ENCODE data around the gene MYRF.
A peak's percentile ranks its signal among the peaks of the same experiment; 100 is the strongest.

Gene MYRF

DNA sequence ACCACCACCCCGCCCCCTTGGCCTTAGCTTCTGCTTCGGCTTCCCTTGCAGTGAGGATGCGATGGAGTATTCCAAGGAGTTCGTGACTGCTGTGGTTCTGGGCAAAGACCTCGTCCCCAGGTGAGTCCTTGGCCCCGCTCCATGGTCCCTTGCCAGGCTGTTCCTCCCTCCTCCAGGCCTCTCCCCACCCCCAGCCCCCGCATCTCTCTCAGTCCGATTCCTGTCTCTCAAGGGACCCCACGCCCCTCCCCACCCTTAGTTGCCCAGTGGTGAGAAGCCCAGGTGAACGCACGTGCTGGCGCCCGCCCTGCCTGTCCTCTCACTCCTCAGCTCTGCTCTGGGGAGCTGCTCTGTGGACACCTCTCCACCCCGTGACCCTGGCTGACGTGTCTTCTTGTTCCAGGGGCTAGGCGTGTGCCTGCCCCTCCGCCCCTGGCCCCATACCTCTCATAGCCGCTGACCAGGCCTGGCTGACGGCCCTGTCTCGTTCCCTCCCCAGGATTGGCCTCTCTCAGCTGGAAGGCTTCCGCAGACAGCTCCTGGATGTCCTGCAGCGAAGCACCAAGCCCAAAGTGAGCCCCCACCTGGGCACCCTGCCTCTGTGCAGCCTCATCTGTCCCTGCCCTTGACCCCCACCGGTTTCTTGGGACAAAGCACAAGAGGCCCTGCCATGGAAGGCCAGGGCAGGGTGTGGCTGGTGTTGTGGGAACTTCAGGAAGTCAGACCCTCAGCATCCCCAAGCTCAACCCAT lies 14.6 kb upstream of the MYRF start:
- Histone ChIP-seq H4K5ac (ENCODE audit: low read length) (no peak overlapping the region), H3K27ac (ENCODE audit: low read depth, low read length) (no peak overlapping the region), H3K56ac (ENCODE audit: low read length) (peak overlapping the region; percentile 56), H3K4me1 (ENCODE audit: control insufficient read depth, low read depth, low read length) (no peaks in the 10 kb centered on the region), H2BK15ac (replicated peaks; ENCODE audit: low read depth) (no peak overlapping the region), H4K8ac (ENCODE audit: low read depth, low read length) (no peak overlapping the region), H3K18ac (ENCODE audit: low read length) (no peak overlapping the region), H2AK5ac (ENCODE audit: low read length) (no peak overlapping the region), H2BK5ac (ENCODE audit: low read length) (no peak overlapping the region), H3K4me2 (ENCODE audit: low read length) (no peak overlapping the region), H3K23ac (ENCODE audit: low read length) (no peak overlapping the region), H3K36me3 (ENCODE audit: control insufficient read depth, insufficient read depth, low read length) (no peaks in the 10 kb centered on the region), H3K79me1 (ENCODE audit: low read length) (no peaks in the 10 kb centered on the region), H2BK120ac (ENCODE audit: low read depth, low read length) (no peak overlapping the region), H3K4ac (ENCODE audit: low read depth, low read length) (no peak overlapping the region), H3K27me3 (ENCODE audit: insufficient read depth, low read length, poor library complexity) (no peaks in the 10 kb centered on the region), H3K4me3 (ENCODE audit: low read length) (no peak overlapping the region), H3K9ac (ENCODE audit: low read length) (no peak overlapping the region), H3K79me2 (ENCODE audit: control insufficient read depth, insufficient read depth, low read length) (no peaks in the 10 kb centered on the region)
- DNase-seq = peak; percentile 55
- no CpG with 5 or more reads among the region's 23 CpGs for WGBS (ENCODE audit: extremely low coverage, insufficient coverage, low lambda C conversion rate)

DNA sequence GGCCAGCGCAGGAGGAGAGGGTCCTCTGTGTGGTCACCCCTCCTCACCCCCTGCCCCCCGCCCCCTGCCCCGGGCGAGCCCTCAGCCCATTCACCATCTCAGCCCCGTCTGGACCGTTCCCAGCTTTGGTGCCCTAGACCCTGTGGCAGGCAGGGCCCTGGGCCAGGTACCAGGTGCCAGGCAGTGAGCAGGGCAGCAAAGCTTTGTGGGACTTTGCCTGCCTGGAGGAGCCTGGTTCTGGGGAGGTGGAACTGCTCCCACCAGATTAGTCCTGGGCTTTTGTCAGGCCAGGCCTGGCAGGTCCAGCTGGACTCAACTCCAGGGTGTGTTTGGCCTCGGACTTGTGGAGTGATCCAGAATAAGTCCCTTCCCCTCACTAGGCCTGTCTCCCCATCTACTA lies 13.7 kb upstream of the MYRF start:
- H3K36me3 ChIP-seq (ENCODE audit: control insufficient read depth, insufficient read depth, low read length) = no peaks in the 10 kb centered on the region

DNA sequence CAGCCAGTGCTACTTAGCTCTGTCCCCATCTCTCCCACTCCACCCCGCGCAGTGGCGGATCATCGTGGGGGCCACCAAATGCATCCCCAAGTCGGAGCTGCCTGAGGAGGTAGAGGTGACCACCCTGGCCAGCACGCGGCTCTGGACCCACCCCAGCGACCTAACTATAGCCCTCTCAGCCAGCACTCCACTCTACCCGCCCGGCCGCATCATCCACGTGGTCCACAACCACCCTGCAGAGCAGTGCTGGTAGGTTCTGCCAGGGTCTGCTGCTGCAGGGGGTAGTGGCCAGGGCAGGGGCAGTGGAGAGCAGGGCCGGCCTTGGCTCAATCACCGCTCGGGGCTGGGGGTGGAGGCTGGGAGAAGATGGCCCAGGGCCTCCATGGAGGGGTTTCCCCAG lies 13.0 kb upstream of the MYRF start:
- no peak overlapping the region for H3K4me3 ChIP-seq (ENCODE audit: low read length)
- H2AK5ac ChIP-seq (ENCODE audit: low read length) = no peak overlapping the region
- H4K5ac ChIP-seq (ENCODE audit: low read length) = no peak overlapping the region
- H3K27me3 ChIP-seq (ENCODE audit: insufficient read depth, low read length, poor library complexity) = no peaks in the 10 kb centered on the region
- H3K9ac ChIP-seq (ENCODE audit: low read length) = no peak overlapping the region
- no CpG with 5 or more reads among the region's 15 CpGs for WGBS (ENCODE audit: extremely low coverage, insufficient coverage, low lambda C conversion rate)
- no peak overlapping the region for H3K56ac ChIP-seq (ENCODE audit: low read length)
- H3K79me1 ChIP-seq (ENCODE audit: low read length) = no peaks in the 10 kb centered on the region
- no peak for DNase-seq
- no peak overlapping the region for H3K27ac ChIP-seq (ENCODE audit: low read depth, low read length)
- no peak overlapping the region for H3K18ac ChIP-seq (ENCODE audit: low read length)
- no peak overlapping the region for H3K4me2 ChIP-seq (ENCODE audit: low read length)
- no peaks in the 10 kb centered on the region for H3K36me3 ChIP-seq (ENCODE audit: control insufficient read depth, insufficient read depth, low read length)
- H3K4ac ChIP-seq (ENCODE audit: low read depth, low read length) = no peak overlapping the region
- H3K4me1 ChIP-seq (ENCODE audit: control insufficient read depth, low read depth, low read length) = no peaks in the 10 kb centered on the region
- no peak overlapping the region for H2BK5ac ChIP-seq (ENCODE audit: low read length)
- no peaks in the 10 kb centered on the region for H3K79me2 ChIP-seq (ENCODE audit: control insufficient read depth, insufficient read depth, low read length)
- H4K8ac ChIP-seq (ENCODE audit: low read depth, low read length) = no peak overlapping the region
- H2BK120ac ChIP-seq (ENCODE audit: low read depth, low read length) = no peak overlapping the region
- no peak overlapping the region for H2BK15ac ChIP-seq (replicated peaks; ENCODE audit: low read depth)
- no peak overlapping the region for H3K23ac ChIP-seq (ENCODE audit: low read length)

More for the DNA sequence above, 13.7 kb upstream of the MYRF start:
- Histone ChIP-seq H4K8ac (ENCODE audit: low read depth, low read length) (no peak overlapping the region), H3K4me3 (ENCODE audit: low read length) (no peak overlapping the region), H3K79me1 (ENCODE audit: low read length) (no peaks in the 10 kb centered on the region), H2BK120ac (ENCODE audit: low read depth, low read length) (no peak overlapping the region), H3K18ac (ENCODE audit: low read length) (no peak overlapping the region), H3K4me1 (ENCODE audit: control insufficient read depth, low read depth, low read length) (no peaks in the 10 kb centered on the region), H2BK5ac (ENCODE audit: low read length) (no peak overlapping the region), H3K56ac (ENCODE audit: low read length) (no peak overlapping the region), H3K79me2 (ENCODE audit: control insufficient read depth, insufficient read depth, low read length) (no peaks in the 10 kb centered on the region), H3K23ac (ENCODE audit: low read length) (no peak overlapping the region), H3K27ac (ENCODE audit: low read depth, low read length) (no peak overlapping the region), H2BK15ac (replicated peaks; ENCODE audit: low read depth) (no peak overlapping the region), H3K27me3 (ENCODE audit: insufficient read depth, low read length, poor library complexity) (no peaks in the 10 kb centered on the region), H3K4me2 (ENCODE audit: low read length) (no peak overlapping the region), H3K9ac (ENCODE audit: low read length) (no peak overlapping the region), H2AK5ac (ENCODE audit: low read length) (no peak overlapping the region), H3K4ac (ENCODE audit: low read depth, low read length) (no peak overlapping the region), H4K5ac (ENCODE audit: low read length) (no peak overlapping the region)
- WGBS (ENCODE audit: extremely low coverage, insufficient coverage, low lambda C conversion rate) = no CpG with 5 or more reads among the region's 7 CpGs
- DNase-seq = no peak

DNA sequence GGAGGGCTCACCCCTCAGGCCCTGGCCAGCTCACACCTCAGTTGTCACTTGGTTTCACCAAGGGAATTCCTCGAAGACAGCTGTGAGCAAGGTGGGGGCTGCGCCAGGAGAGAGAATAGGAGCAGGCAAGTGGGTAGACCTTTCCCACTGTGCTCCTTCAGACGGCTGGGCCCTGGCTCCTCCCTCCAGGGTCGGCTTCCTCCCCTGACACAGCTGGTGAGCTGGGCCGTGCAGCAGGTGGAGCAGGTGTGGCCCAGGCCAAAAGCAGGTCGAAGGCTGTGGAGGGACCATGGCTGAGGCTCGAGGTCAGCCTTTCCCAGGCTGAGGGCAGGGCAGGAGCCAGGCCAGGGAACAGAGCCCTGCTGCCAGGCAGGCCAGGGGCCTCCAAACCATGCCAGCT lies 12.5 kb upstream of the MYRF start:
- Histone ChIP-seq H2BK15ac (replicated peaks; ENCODE audit: low read depth) (no peak overlapping the region), H4K5ac (ENCODE audit: low read length) (no peak overlapping the region), H3K56ac (ENCODE audit: low read length) (no peak overlapping the region), H3K79me2 (ENCODE audit: control insufficient read depth, insufficient read depth, low read length) (no peaks in the 10 kb centered on the region), H2BK120ac (ENCODE audit: low read depth, low read length) (no peak overlapping the region), H3K4me2 (ENCODE audit: low read length) (no peak overlapping the region), H3K23ac (ENCODE audit: low read length) (no peak overlapping the region), H3K36me3 (ENCODE audit: control insufficient read depth, insufficient read depth, low read length) (no peaks in the 10 kb centered on the region), H3K18ac (ENCODE audit: low read length) (no peak overlapping the region), H3K79me1 (ENCODE audit: low read length) (no peaks in the 10 kb centered on the region), H4K8ac (ENCODE audit: low read depth, low read length) (no peak overlapping the region), H3K4me1 (ENCODE audit: control insufficient read depth, low read depth, low read length) (no peaks in the 10 kb centered on the region), H3K27ac (ENCODE audit: low read depth, low read length) (no peak overlapping the region), H3K9ac (ENCODE audit: low read length) (no peak overlapping the region), H3K4ac (ENCODE audit: low read depth, low read length) (no peak overlapping the region), H3K27me3 (ENCODE audit: insufficient read depth, low read length, poor library complexity) (no peaks in the 10 kb centered on the region), H2AK5ac (ENCODE audit: low read length) (no peak overlapping the region), H2BK5ac (ENCODE audit: low read length) (no peak overlapping the region), H3K4me3 (ENCODE audit: low read length) (no peak overlapping the region)
- no CpG with 5 or more reads among the region's 7 CpGs for WGBS (ENCODE audit: extremely low coverage, insufficient coverage, low lambda C conversion rate)
- no peak for DNase-seq

DNA sequence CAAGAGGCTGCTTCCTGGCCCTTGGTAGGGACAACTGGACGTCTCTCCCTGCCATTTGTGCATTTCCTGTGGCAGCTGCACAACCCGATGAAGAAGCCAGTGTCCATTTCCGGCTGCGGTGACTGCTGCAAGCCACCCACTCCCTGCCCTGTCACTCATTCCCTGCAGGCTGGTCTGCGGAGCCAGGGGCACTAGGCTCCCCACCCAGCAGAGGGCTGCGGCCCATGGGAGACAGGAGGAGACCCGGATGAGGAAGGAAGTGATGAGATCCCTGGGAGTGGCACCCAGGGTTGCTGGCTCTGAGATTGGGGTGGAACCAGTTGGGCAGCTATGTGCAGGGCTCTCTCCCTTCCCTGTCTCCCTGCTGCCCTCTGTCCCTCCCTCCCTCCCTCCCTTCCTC lies 10.0 kb upstream of the MYRF start:
- no peak overlapping the region for H3K56ac ChIP-seq (ENCODE audit: low read length)
- H3K4ac ChIP-seq (ENCODE audit: low read depth, low read length) = no peak overlapping the region
- no CpG with 5 or more reads among the region's 7 CpGs for WGBS (ENCODE audit: extremely low coverage, insufficient coverage, low lambda C conversion rate)
- H3K79me1 ChIP-seq (ENCODE audit: low read length) = no peaks in the 10 kb centered on the region
- H4K8ac ChIP-seq (ENCODE audit: low read depth, low read length) = no peak overlapping the region
- H3K4me3 ChIP-seq (ENCODE audit: low read length) = no peak overlapping the region
- no peak overlapping the region for H4K5ac ChIP-seq (ENCODE audit: low read length)
- H3K18ac ChIP-seq (ENCODE audit: low read length) = no peak overlapping the region
- no peaks in the 10 kb centered on the region for H3K36me3 ChIP-seq (ENCODE audit: control insufficient read depth, insufficient read depth, low read length)
- no peak overlapping the region for H3K27ac ChIP-seq (ENCODE audit: low read depth, low read length)
- H2BK5ac ChIP-seq (ENCODE audit: low read length) = no peak overlapping the region
- no peak overlapping the region for H3K9ac ChIP-seq (ENCODE audit: low read length)
- H3K4me1 ChIP-seq (ENCODE audit: control insufficient read depth, low read depth, low read length) = no peaks in the 10 kb centered on the region
- no peaks in the 10 kb centered on the region for H3K27me3 ChIP-seq (ENCODE audit: insufficient read depth, low read length, poor library complexity)
- no peak overlapping the region for H2AK5ac ChIP-seq (ENCODE audit: low read length)
- H3K79me2 ChIP-seq (ENCODE audit: control insufficient read depth, insufficient read depth, low read length) = no peaks in the 10 kb centered on the region
- no peak overlapping the region for H2BK120ac ChIP-seq (ENCODE audit: low read depth, low read length)
- H3K23ac ChIP-seq (ENCODE audit: low read length) = no peak overlapping the region
- no peak overlapping the region for H3K4me2 ChIP-seq (ENCODE audit: low read length)
- DNase-seq = no peak
- H2BK15ac ChIP-seq (replicated peaks; ENCODE audit: low read depth) = no peak overlapping the region

Data from mesendoderm (in vitro differentiated cells).